ENCODE measurements around the gene TTC34. TPM values are rescaled to one million over a fixed set of nuclear protein-coding genes. Genes with fewer than 3 reads are reported as not detected.
A peak's percentile ranks its signal among the peaks of the same experiment; 100 is the strongest.
"Not testable (repeated sequence)": the region's sequence is repeated elsewhere in the genome, so short reads cannot be mapped to it uniquely, and the experiment has no call there.

The TTC34 gene
- total and polyA plus RNA-seq, 2 experiments from 2014 or later, result 0.08 to 0.35 TPM

DNA sequence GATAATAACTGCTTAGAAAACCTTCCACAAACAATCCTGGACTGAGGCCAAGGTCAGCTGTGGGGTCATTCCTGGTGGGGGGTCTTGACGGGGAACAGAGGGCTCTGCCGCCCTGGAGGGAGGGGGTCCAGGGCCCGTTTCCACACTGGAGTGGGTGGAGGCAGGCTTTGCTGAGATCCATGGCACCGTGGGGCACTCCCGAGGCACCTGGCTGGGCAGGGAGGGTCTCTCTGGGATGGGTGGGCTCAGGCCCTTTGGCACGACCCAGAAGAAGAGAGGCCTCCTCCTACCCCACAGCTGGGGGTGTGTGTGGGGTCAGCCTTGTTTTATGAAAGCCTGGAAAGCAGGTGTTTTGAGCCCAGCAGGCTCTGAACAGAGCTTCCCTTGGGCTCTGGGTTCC lies 173.7 kb downstream of the TTC34 start:
- H3K27me3 ChIP-seq (ENCODE audit: insufficient read depth), result peaks cover 47% of the 10 kb centered on the region
- H3K4me3 ChIP-seq, result peak overlapping the region; percentile 57
- ATAC-seq (no peak), DNase-seq (ENCODE audit: low spot score) (no peak)
- H3K36me3 ChIP-seq (ENCODE audit: insufficient read depth), result no peaks in the 10 kb centered on the region
- H2AFZ ChIP-seq, result peak overlapping the region; percentile 85
- no peak overlapping the region for H3K27ac ChIP-seq (ENCODE audit: low read depth)
- H3K27ac Mint-ChIP-seq, result no peak overlapping the region
- peaks cover 7% of the 10 kb centered on the region for H3K9me3 Mint-ChIP-seq
- no peaks in the 10 kb centered on the region for H3K36me3 Mint-ChIP-seq (ENCODE audit: low read depth)
- peaks cover 55% of the 10 kb centered on the region for H3K27me3 Mint-ChIP-seq (ENCODE audit: insufficient read depth, low read depth, poor library complexity)
- H3F3A ChIP-seq (replicated peaks; ENCODE audit: low read depth), result peaks cover 10% of the 10 kb centered on the region; the same call in 1 of the 2 replicates
- H3K4me3 Mint-ChIP-seq, result peak overlapping the region; percentile 43; the same call in 2 of the 3 replicates
- peak overlapping the region; percentile 75 for H3K4me2 ChIP-seq
- peaks cover 12% of the 10 kb centered on the region for H3K4me1 Mint-ChIP-seq
- no peaks in the 10 kb centered on the region for H4K20me1 ChIP-seq (replicated peaks; ENCODE audit: insufficient read depth)
- H3K9me2 ChIP-seq (ENCODE audit: insufficient read depth), result no peaks in the 10 kb centered on the region
- no peaks in the 10 kb centered on the region for H3K79me2 ChIP-seq (replicated peaks; ENCODE audit: insufficient read depth)
- peaks cover 5% of the 10 kb centered on the region for H3K4me1 ChIP-seq (ENCODE audit: insufficient read depth)
- TF ChIP-seq ZNF114 (CRISPR knock-in tag; IDR thresholded peaks at IDR 0.05) (no peak), NANOG (IDR thresholded peaks at IDR 0.05; ENCODE audit: borderline replicate concordance) (no peak), CREB1 (CRISPR knock-in tag; IDR thresholded peaks at IDR 0.05; ENCODE audit: low read depth) (no peak), ZNF331 (CRISPR knock-in tag; IDR thresholded peaks at IDR 0.05; ENCODE audit: low read depth) (no peak), STAT1 (IDR thresholded peaks at IDR 0.05; ENCODE audit: unreplicated experiment) (no peak), POLR2AphosphoS5 (IDR thresholded peaks at IDR 0.05; ENCODE audit: low read depth) (no peak), ZNF462 (CRISPR knock-in tag; IDR thresholded peaks at IDR 0.05) (no peak), EZH2phosphoT487 (IDR thresholded peaks at IDR 0.05; ENCODE audit: unreplicated experiment) (no peak)
- TF ChIP-seq, protein P1, sequence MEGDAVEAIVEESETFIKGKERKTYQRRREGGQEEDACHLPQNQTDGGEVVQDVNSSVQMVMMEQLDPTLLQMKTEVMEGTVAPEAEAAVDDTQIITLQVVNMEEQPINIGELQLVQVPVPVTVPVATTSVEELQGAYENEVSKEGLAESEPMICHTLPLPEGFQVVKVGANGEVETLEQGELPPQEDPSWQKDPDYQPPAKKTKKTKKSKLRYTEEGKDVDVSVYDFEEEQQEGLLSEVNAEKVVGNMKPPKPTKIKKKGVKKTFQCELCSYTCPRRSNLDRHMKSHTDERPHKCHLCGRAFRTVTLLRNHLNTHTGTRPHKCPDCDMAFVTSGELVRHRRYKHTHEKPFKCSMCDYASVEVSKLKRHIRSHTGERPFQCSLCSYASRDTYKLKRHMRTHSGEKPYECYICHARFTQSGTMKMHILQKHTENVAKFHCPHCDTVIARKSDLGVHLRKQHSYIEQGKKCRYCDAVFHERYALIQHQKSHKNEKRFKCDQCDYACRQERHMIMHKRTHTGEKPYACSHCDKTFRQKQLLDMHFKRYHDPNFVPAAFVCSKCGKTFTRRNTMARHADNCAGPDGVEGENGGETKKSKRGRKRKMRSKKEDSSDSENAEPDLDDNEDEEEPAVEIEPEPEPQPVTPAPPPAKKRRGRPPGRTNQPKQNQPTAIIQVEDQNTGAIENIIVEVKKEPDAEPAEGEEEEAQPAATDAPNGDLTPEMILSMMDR (conservative IDR thresholded peaks at IDR 0.05; ENCODE audit: low read depth in 2 of 2), result no peak
- TF ChIP-seq, protein P2, sequence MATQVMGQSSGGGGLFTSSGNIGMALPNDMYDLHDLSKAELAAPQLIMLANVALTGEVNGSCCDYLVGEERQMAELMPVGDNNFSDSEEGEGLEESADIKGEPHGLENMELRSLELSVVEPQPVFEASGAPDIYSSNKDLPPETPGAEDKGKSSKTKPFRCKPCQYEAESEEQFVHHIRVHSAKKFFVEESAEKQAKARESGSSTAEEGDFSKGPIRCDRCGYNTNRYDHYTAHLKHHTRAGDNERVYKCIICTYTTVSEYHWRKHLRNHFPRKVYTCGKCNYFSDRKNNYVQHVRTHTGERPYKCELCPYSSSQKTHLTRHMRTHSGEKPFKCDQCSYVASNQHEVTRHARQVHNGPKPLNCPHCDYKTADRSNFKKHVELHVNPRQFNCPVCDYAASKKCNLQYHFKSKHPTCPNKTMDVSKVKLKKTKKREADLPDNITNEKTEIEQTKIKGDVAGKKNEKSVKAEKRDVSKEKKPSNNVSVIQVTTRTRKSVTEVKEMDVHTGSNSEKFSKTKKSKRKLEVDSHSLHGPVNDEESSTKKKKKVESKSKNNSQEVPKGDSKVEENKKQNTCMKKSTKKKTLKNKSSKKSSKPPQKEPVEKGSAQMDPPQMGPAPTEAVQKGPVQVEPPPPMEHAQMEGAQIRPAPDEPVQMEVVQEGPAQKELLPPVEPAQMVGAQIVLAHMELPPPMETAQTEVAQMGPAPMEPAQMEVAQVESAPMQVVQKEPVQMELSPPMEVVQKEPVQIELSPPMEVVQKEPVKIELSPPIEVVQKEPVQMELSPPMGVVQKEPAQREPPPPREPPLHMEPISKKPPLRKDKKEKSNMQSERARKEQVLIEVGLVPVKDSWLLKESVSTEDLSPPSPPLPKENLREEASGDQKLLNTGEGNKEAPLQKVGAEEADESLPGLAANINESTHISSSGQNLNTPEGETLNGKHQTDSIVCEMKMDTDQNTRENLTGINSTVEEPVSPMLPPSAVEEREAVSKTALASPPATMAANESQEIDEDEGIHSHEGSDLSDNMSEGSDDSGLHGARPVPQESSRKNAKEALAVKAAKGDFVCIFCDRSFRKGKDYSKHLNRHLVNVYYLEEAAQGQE (IDR thresholded peaks at IDR 0.05; ENCODE audit: unreplicated experiment), result no peak
- TF ChIP-seq, protein P3, sequence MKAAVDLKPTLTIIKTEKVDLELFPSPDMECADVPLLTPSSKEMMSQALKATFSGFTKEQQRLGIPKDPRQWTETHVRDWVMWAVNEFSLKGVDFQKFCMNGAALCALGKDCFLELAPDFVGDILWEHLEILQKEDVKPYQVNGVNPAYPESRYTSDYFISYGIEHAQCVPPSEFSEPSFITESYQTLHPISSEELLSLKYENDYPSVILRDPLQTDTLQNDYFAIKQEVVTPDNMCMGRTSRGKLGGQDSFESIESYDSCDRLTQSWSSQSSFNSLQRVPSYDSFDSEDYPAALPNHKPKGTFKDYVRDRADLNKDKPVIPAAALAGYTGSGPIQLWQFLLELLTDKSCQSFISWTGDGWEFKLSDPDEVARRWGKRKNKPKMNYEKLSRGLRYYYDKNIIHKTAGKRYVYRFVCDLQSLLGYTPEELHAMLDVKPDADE (IDR thresholded peaks at IDR 0.05), result no peak

DNA sequence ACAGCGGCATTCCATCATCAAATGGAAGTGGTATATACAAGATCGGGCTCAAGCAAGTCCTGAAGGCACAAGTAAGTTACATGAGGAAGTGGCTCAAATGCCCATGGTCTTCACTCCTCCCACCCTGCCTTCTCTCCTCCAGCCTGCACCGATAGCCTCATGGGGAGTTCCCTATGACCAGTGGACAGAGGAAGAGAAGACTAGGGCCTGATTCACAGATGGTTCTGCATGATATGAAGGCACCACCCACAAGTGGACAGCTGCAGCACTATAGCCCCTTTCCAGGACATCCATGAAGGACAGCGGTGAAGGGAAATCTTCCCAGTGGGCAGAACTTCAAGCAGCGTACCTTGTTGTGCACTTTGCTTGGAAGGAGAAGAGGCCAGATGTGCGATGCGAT lies 175.7 kb downstream of the TTC34 start:
- H3K27ac Mint-ChIP-seq, result not testable (repeated sequence)
- H3K27me3 Mint-ChIP-seq (ENCODE audit: insufficient read depth, low read depth, poor library complexity), result peaks cover 39% of the 10 kb centered on the region
- H3K27me3 ChIP-seq (ENCODE audit: insufficient read depth), result peaks cover 47% of the 10 kb centered on the region

More for the DNA sequence above, 175.7 kb downstream of the TTC34 start:
- not testable (repeated sequence) for H3K4me1 Mint-ChIP-seq; H3K4me3 ChIP-seq; H2AFZ ChIP-seq; DNase-seq (ENCODE audit: low spot score); ATAC-seq; H3K9me2 ChIP-seq (ENCODE audit: insufficient read depth); H4K20me1 ChIP-seq (replicated peaks; ENCODE audit: insufficient read depth); H3K4me2 ChIP-seq; H3K36me3 ChIP-seq (ENCODE audit: insufficient read depth); H3K36me3 Mint-ChIP-seq (ENCODE audit: low read depth); H3K79me2 ChIP-seq (replicated peaks; ENCODE audit: insufficient read depth); H3K4me3 Mint-ChIP-seq; H3K4me1 ChIP-seq (ENCODE audit: insufficient read depth); H3F3A ChIP-seq (replicated peaks; ENCODE audit: low read depth); H3K27ac ChIP-seq (ENCODE audit: low read depth)
- peaks cover 21% of the 10 kb centered on the region for H3K9me3 Mint-ChIP-seq
